Caki2 (cell line): Measurements from ENCODE around the gene TPRKB. TPM values are rescaled to one million over a fixed set of nuclear protein-coding genes. Genes with fewer than 3 reads are reported as not detected.
"Not testable (repeated sequence)": the region's sequence is repeated elsewhere in the genome, so short reads cannot be mapped to it uniquely, and the experiment has no call there.

ENCODE experiments used
- DNase-seq: peaks from one replicate; pipeline ENCODE4 v3.0.0-alpha.2; 2015; ENCODE audit warnings: low read depth
- in situ Hi-C: cut with HindIII; loops from 2 replicates; pipeline ENCODE4 v1.10.0; 2016; ENCODE audit warnings: low sequenced_read_pairs, low pct_unique_long_range_greater_than_20kb, mixed read lengths
- total RNA-seq: library from RNA; depleted of rRNA; stranded (reverse); fragments of >200 nt; shearing (Covaris generic); gene quantifications from 2 replicates; pipeline ENCODE4 v1.2.3, GENCODE V29; 2014; ENCODE audit warnings: low replicate concordance

TPRKB gene
- total RNA-seq, 1 experiment from 2014 or later, result 41.7 TPM

DNA sequence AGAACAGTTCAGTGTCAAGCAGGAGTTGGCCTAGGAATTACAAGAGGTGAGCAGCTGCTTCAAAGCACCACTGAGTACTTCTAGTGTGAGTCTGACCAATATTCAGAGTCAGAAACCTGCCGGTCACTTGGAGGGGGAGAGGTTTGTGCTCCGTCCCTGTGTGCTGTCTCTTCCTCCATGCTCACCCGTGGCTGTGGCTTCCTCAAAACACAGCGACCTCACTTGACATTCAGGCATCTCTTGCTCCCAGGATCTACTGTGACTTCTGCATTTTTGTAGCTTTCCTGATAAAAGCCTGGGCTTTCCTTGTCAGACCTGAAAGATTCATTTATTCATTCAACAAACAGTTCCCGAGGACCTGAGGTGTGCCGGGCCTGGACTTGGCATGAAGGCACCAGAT is 32.9 kb downstream of the TPRKB start:
- DNase-seq, result no peak
- in situ Hi-C loops, result no loop called here

DNA sequence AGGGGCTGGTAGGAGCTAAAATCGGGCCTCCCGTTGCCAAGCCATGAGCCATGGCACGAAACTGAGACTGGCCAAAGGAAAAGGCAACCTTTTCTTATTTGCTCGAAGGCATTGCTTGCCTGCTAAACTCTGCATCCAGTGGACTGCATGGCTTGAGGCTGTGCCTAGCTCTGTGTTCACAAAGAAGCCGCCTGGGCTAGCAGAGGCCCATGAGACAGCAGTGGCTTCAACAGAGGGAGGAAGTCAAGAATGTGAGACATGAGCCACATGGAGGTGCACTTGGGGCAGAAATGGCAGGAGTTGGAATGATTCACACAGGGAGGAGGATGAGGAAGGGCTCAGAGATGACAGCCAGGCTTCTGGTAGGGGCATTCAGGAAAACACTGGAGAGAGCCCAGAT is 33.5 kb downstream of the TPRKB start:
- in situ Hi-C loops, result no loop called here
- DNase-seq, result no peak

DNA sequence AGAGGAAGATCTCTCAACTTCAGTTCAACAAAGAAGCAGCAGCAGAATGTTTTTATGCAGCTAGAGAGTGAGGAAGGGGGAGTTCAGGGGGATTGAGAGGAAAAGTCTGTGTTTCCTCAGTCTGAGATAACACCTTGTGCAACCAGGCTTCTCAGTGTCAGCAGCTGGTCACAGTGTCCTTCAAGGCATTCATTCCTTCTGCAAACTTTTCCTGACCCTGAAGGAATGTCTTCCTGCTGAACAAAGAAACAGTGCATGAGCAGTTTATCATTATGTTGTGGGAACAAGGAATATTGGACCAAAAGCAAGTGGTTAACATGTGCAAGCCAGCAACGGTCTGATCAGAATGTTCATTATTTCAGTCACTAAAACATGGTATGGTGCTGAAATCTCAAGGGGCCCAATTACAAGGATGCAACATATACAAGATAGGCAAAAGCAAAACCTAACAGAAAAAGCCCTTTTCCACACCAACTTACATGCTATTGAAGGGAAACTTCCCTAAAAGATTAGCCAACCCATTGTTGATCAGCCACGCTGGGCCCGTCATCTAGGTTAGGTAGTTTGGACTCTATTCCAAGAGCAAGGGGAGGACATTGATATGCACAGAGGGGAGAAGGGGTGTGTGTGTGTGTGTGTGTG is 34.2 kb downstream of the TPRKB start:
- in situ Hi-C loops, DNase-seq: not testable (repeated sequence)

DNA sequence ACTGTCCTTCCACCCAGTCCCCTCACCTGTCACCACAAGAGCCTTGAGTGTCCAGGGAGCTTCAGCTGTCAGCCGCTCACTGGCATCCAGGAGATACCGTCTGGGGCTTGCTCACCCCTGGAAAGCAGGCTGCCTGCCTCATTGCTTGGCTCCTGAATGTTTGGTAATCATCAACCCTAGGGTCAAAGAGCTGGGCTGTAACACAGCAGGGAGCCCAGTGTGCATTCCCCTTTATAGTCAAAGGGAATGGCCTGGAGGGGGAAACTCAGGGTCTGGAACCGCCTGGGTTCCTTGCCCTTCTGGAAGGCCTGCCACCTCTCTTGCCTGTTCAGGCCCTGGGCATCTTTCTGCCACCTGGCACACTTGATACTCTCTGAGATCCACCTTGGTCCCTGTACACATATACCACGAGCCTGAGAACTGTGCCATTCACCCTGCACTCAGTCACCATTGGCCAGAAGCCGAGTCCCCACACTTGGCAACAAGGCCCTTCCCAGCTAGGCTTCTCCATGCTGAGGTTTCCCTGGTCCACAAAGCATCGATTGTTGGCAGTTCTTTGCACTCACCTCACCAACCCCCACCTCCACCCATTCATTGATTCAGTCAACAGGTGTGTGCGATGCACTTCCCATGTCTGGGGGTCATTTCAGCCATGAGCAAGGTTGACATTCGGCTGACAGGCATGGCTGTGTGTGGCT is 35.0 kb downstream of the TPRKB start:
- in situ Hi-C loops, result no loop called here
- DNase-seq, result peak; percentile 4

DNA sequence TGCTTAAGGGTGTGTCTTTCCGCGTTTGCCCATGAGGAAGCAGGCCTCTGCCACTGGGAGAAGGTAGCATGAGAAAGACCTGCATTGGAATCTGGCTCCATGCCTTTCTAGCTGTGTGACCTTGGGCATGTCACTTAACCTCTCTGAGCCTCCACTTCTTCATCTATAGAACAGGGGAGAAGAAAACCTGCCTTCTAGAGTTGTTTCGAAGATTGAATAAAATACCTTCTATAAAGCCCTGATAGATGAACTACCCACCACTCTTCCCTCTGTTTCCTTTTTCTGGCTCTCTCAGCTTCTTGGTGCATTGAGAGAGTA is 35.7 kb downstream of the TPRKB start:
- DNase-seq, in situ Hi-C loops: not testable (repeated sequence)

DNA sequence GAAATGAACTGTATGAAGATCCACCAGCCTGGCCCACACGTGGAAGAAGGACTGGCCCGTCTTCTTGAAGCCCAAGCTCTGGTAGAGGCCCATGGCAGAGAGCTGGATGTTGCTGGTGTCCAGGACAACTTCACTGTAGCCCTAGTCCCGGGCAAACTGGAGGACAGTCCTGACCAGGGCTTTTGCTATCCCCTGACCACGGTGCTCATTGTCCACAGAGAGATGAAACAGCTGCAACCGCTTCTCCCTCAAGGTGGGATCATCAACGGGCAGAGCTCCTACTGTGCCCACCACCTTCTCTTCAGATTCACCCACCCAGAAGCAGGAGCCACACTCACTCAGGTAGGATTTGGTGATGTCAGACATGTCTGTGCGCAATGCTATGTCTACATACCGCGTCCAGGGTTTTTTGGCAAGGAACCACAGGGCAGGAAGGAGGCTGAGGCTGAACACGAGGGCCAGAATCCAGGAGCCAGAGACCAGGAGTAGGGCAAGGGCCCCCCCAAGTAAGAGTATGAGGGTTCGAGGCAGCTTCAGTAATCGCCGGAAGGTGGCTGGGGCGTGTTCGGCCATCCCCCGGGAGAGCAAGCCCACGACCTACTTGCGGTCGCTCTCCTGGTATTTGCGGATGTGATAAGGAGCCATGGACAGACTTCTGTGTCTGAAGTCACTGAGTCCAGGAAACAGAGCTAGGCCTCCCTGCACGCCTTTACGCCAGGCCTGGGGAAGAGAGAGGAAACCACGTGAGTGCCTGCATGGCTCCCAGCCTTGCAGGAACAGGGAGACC is 36.3 kb downstream of the TPRKB start:
- DNase-seq, result no peak
- in situ Hi-C loops, result no loop called here

DNA sequence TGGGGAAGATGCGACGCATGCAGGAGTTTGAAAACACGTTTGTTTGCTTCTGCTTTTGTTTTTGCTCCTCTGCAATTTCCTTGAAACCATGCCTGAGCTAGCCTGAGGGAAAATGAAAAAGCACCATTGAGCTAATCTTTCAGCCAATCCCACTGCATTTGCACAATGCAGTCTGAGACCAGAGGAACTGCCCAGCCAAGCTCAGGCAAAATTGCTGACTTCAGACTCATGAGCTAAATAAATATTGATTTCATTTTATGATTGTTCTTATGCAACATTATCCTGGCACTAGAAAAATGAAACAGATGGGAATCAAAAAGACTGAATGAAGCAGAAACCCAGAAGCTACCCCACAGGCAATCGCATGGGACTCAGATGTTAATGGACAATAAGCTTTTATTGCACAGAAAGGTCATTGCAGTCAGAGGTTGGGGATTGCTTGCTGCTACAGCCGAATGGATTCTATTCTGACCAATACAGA is 37.0 kb downstream of the TPRKB start:
- in situ Hi-C loops, result no loop called here
- DNase-seq, result no peak

DNA sequence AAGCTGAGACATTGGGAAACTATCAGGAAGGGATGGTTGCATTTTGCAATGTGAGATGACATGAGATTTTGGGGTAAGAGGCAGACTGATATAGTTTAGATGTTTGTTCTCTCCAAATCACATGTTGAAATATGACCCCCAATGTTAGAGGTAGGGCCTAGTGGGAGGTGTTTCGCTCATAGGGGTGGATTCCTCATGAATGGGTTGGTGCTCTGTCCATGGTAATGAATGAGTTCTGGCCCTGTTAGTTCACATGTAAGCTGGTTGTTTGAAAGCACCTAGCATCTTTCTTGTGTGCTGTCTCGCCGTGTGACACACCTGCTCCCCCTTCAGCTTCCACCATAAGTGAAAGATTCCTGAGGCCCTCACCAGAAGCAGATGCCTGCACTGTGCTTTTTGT is 37.7 kb downstream of the TPRKB start:
- in situ Hi-C loops, result no loop called here

DNA sequence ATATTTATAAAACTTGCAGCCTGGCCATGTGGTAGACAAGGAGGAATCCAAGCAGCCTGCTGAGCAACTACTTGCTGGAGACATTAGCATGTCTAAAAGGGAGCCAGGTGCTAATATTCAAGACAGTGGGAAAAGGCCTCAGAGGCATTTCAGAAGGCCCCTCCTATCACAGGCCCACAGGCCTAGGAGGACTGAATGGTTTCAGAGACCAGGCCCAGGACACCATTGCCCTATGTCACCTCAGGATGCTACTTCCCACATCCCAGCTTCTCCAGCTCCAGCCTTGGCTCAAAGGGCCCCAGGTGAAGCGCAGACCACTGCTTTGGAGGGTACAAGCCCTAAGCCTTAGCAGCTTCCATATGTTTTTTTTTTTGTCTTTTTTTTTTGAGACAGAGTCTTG is 39.0 kb downstream of the TPRKB start:
- in situ Hi-C loops, result no loop called here
- no peak for DNase-seq

More for the DNA sequence above, 37.7 kb downstream of the TPRKB start:
- no peak for DNase-seq

DNA sequence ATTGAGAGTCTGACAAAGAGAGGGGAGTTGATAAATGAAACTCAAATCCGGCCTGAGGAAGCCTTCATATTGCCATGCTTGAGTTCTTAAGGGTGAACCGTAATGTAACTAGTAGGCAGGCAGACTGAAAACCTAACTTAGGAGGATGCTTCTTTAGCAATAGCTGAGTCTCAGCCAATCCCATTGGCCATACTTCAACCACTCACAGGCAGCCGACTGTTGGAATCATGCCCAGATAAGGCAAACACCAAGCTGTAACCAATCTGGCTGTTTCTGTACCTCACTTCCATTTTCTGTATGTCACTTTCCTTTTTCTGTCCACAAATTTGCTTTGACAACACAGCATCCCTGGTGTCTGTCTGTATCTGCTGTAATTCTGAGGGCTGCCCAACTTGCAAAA is 39.5 kb downstream of the TPRKB start:
- DNase-seq, result no peak
- in situ Hi-C loops, result no loop called here

DNA sequence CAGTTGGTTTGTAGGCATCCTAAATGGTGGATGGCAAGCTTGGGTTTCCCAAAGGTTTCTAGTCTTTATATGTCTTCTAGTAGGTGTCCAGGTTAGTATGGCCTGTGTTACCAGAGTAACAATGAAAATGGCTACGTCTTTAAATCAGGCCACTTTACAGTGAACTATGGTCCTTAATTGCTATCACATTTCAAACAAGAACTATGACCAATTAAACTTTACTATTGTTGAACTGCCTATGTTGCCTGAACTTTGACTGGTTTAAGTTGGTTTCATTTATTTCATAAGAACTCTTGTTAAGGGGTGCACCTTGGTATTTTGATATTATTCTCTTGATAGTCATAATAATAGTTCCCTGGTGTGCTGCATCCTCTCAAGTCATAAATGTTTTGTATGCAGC is 40.2 kb downstream of the TPRKB start:
- in situ Hi-C loops, DNase-seq: not testable (repeated sequence)

DNA sequence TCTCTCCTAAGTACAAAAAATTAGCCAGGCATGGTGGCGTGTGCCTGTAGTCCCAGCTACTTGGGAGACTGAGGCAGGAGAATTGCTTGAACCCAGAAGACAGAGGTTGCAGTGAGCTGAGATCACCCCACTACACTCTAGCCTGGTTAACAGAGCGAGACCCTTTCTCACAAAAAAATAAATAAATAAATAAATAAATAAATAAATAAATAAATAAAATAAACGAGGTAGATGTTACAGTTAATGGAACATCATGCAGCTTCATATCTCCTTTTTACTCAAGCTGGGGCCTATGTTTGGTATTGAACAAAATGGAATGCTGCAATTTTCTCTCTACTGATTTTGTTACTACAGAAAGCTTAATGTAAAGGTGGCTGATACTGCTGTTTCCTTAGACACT is 40.6 kb downstream of the TPRKB start:
- in situ Hi-C loops, result not testable (repeated sequence)

DNA sequence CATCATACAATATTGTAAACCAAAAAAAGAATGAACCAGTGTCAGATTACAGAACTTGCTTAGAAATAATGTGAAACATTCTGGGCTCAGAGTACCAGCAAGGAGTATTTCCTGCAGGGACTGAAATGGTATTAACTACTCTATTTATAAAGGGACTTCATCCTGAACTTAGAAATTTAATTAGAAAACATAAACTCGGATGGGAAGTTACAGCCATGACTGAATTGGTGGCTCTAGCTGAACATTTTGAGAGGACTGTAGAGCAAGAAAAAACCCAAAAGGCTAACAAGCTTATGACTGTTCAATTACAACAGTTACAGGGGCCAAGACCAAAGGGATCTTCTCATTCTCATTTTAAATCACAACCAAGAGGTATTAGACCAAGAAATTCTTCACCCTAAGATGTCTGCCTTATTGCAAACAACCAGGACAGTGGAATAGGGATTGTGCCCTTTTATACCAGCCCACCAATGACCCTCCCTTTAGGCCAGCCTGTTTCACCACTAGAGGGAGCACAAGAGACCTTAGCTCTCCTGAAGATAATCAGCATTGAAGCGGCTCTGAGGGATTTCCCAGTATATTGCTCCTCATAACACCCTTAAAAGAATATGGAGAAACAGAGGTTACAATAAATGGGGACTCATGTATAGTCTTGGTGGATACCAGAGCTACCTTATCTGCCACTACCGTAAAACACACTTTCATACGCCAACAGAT is 46.6 kb downstream of the TPRKB start:
- in situ Hi-C loops, result not testable (repeated sequence)
- peak; percentile 22 for DNase-seq

More for the DNA sequence above, 40.6 kb downstream of the TPRKB start:
- DNase-seq, result not testable (repeated sequence)

DNA sequence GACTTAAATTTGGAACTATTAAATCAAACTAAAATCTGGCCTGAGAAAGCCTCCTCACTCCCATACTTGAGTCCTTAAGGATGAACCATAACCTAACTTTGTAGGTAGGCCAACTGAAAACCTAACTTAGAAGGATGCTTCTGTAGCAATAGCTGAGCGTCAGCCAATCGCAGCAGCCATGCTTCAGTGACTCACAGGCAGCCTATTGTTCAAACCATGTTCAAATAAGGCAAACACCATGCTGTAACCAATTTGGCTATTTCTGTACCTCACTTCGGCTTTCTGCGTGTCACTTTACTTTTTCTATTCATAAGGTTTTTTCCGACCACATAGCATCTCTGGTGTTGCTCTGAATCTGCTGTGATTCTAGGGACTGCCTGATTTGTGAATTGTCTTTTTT is 48.7 kb downstream of the TPRKB start:
- in situ Hi-C loops, DNase-seq: not testable (repeated sequence)

DNA sequence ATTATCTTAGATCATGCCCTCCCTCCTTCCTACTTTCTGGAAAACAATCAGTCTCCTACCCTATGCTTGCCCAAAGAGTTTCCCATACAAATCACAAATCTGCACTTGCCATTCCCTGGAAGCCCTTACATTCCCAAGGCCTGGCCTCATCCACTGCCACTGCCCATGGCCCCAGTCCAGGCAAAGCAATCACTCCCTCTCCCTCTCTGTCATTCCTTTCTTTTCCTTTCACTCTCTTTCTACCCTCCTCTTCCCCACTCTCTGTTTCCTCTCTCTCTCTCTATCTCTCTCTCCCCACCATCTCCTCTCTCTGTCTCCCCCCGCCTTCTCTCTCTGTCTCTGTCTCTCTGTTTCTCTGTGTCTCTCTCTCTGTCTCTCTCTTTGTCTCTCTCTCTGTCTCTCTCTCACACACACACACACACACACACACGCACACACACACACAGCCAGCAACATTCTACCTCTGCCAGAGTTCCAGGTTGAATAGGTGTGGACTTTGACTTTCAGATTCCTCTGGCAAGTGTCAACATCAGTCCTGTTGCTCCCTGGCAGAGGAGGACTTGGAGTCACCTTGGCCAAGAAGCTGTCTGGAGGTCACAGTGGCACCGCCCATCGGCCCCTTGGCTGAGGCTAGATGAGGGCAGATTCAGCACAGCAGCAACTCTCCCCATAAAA is 51.2 kb downstream of the TPRKB start:
- no peak for DNase-seq
- in situ Hi-C loops, result no loop called here

DNA sequence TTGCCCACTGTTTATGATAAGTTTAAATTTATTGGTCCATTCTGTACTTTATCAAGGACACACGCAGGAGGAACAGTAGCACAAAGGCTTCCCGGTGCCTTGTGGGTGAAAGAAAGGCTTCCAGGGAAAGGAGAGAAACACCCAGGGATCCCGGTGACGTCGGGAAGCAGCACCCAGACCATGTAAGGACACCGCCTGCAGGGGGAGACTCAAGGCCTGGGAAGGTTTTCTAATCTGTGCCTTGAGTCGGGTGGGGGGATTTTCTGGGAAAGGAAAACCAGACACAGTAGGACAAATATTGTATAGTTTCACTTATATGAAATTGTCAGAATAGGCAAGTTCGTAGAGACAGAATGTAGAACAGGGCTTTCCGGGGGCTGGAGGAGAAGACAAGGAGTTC is 52.2 kb downstream of the TPRKB start:
- DNase-seq, in situ Hi-C loops: not testable (repeated sequence)

DNA sequence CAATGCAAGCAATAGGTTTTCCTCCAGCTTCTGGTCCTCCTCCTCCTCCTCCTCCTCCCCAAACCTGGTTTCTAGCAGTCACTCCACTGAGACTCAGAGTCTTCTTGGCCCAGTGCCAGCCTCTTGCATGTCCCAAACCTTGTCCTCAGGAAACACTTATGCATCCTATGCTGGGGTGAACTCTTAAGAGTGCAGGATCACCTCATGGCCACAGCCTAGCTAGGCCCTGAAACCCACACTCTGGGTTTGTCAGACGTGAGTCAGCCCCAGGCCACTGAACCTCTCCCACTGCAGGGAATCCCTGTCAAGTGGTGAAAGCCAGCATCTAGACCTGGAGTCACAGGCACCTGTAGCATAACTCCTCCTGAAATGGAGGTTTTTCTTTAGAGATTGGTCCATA is 52.8 kb downstream of the TPRKB start:
- in situ Hi-C loops, DNase-seq: not testable (repeated sequence)

DNA sequence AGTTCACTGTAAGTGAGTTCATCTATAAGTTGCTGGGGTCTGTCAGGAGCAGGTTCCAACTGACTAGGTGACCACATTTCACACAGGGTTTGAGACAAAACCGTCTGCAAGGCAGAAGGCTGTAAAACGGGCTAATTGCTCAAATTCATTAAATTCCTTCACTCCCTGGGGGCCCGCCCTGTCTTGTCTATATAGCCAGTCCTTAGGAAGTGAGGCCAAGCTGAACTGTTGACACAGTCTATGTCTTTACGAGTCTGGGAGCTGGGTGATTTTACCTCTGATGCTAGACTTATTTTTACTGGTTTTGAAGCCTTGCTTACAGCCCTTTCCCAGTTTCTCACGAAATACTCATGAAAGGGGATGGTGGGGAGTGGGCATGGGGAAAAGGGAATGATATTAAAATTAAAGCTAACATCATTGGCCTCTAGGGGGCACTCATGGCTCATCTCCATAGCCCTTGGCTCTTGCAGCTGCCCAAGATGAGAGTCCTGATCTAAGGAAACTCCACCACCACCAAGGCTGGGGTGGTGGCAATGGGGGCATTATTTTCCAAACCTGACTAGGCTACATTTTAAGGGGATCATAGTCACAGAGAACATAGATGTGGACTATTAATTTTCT is 57.1 kb downstream of the TPRKB start:
- DNase-seq, result peak; percentile 6
- in situ Hi-C loops, result not testable (repeated sequence)
